ENCODE data around the gene ZC3H18.

DNA sequence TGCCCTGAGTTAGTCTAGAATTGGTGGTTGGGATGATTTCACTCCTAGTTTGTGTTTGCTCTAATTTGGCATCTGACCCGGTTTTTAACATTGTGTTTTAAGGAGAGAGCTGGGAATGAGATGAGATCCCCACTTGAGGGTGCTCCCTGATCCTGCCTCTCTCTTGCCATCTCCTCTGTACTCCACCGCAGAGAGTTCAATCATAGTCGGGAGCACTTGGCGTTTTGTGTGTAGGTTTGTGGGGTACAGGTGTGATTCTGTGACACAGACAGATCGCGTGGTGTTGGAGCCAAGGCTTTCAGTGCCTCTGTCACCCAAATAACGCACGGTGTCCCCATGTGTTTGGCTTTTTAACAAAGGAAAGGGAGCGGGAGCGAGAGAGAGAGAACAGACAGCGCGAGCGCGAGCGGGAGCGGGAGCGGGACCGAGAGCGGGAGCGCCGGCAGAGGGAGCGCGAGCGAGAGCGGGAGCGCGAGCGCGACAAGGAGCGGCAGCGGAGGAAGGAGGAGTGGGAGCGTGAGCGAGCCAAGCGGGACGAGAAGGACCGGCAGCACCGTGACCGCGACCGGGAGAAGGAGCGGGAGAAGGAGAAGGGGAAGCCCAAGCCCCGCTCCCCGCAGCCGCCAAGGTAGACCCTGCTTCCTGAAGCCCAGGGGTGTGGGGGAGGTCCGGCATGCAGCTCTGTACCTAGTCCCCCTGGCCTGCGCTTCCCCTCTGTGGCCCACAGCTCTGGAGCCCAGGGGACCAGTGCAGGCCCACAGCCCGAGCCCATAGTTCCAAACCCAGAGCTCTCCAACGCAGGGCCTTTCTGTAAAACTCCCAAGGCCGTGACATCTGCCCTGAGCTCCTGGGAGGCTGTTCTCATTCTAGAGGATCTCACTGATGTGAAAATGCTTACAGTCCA is 41.0 kb downstream of the ZC3H18 start:
- TF ChIP-seq POLR2A (IDR thresholded peaks at IDR 0.05): no peak
- TF ChIP-seq, protein P1, sequence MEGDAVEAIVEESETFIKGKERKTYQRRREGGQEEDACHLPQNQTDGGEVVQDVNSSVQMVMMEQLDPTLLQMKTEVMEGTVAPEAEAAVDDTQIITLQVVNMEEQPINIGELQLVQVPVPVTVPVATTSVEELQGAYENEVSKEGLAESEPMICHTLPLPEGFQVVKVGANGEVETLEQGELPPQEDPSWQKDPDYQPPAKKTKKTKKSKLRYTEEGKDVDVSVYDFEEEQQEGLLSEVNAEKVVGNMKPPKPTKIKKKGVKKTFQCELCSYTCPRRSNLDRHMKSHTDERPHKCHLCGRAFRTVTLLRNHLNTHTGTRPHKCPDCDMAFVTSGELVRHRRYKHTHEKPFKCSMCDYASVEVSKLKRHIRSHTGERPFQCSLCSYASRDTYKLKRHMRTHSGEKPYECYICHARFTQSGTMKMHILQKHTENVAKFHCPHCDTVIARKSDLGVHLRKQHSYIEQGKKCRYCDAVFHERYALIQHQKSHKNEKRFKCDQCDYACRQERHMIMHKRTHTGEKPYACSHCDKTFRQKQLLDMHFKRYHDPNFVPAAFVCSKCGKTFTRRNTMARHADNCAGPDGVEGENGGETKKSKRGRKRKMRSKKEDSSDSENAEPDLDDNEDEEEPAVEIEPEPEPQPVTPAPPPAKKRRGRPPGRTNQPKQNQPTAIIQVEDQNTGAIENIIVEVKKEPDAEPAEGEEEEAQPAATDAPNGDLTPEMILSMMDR (IDR thresholded peaks at IDR 0.05): no peak
- TF ChIP-seq EP300 (IDR thresholded peaks at IDR 0.05): no peak

All from ovary (tissue), 3 donors.